ENCODE data around the gene SLC16A2. TPM values are rescaled to one million over a fixed set of nuclear protein-coding genes. Genes with fewer than 3 reads are reported as not detected.
"Not testable (repeated sequence)": the region's sequence is repeated elsewhere in the genome, so short reads cannot be mapped to it uniquely, and the experiment has no call there.

The SLC16A2 gene
- total RNA-seq, 6 donors from 2014 or later: 2.0 to 10.7 (median 4.8) TPM

DNA sequence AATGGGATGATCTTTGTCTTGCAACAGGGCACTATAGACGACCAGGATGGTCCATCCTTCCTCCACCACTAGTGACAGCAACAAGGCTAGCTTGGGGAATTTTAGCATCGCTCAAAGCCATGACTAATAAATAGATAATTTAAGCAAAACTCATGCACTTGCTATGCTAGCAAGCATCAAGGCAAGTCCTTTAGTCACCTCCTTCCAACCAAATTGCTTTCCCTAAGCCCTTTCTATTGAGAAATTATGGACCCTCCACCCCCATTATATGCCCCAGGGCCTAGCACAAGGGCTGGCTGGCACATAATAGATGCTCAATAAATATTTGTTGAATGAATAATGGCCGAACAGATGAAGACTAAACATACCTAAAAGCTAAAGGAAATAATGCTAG, 28.6 kb downstream of the SLC16A2 start:
- H3K4me1 ChIP-seq: no peaks in the 10 kb centered on the region
- H3K27ac ChIP-seq: no peak overlapping the region
- H3K36me3 ChIP-seq: no peaks in the 10 kb centered on the region
- TF ChIP-seq, protein P1, sequence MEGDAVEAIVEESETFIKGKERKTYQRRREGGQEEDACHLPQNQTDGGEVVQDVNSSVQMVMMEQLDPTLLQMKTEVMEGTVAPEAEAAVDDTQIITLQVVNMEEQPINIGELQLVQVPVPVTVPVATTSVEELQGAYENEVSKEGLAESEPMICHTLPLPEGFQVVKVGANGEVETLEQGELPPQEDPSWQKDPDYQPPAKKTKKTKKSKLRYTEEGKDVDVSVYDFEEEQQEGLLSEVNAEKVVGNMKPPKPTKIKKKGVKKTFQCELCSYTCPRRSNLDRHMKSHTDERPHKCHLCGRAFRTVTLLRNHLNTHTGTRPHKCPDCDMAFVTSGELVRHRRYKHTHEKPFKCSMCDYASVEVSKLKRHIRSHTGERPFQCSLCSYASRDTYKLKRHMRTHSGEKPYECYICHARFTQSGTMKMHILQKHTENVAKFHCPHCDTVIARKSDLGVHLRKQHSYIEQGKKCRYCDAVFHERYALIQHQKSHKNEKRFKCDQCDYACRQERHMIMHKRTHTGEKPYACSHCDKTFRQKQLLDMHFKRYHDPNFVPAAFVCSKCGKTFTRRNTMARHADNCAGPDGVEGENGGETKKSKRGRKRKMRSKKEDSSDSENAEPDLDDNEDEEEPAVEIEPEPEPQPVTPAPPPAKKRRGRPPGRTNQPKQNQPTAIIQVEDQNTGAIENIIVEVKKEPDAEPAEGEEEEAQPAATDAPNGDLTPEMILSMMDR (IDR thresholded peaks at IDR 0.05): no peak
- TF ChIP-seq EP300 (IDR thresholded peaks at IDR 0.05) (no peak), POLR2A (IDR thresholded peaks at IDR 0.05) (no peak), POLR2AphosphoS5 (IDR thresholded peaks at IDR 0.05) (no peak)
- no peak overlapping the region for H3K4me3 ChIP-seq
- no peaks in the 10 kb centered on the region for H3K9me3 ChIP-seq
- ATAC-seq (ENCODE audit: low FRiP score in 2 of 2) (no peak), DNase-seq (no peak)
- WGBS, 2 donors: 71 to 95% methylated on average over 3 of the region's 3 CpGs
- H3K27me3 ChIP-seq: no peaks in the 10 kb centered on the region

DNA sequence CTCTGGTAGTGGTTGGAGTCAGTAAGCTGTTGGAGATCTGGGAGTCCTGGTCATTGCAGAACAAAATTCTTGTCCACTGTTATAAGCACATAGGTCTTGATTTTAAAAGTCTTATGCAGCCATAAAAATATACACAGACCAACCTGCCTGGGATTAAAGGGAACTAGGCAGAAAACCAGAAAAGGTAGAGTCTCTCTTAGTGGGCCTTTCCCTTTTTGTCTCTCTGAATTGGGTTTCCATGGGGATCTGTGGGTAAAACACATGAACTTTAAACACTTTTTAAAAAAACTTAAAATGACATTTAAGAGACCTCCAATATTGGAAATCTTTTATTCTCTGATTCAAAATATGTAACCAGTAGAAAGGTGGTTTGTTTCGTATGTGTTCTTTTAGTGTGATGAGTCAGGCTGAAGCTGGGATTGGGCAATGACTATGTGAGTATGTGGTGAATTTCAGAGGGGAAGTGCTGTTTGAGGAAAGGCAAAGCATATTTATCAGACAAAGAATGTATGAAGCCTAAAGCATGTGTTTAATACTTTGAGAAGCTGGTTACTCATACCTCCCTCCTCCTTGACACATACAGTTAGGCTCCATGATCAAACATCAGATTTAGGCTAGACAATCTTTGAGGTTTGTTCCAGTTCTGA, 29.6 kb downstream of the SLC16A2 start:
- ATAC-seq (ENCODE audit: low FRiP score in 2 of 2) (peak in 1 of 2 donors; percentile 72), DNase-seq (no peak)
- H3K9me3 ChIP-seq: no peaks in the 10 kb centered on the region
- no peaks in the 10 kb centered on the region for H3K27me3 ChIP-seq
- H3K4me1 ChIP-seq: no peaks in the 10 kb centered on the region
- no peak overlapping the region for H3K27ac ChIP-seq
- no peak overlapping the region for H3K4me3 ChIP-seq
- no peaks in the 10 kb centered on the region for H3K36me3 ChIP-seq
- WGBS, 2 donors: 50% methylated on average over 1 of the region's 1 CpG
- TF ChIP-seq POLR2AphosphoS5 (IDR thresholded peaks at IDR 0.05): no peak
- TF ChIP-seq, protein P1 (IDR thresholded peaks at IDR 0.05): no peak
- no peak for TF ChIP-seq POLR2A (IDR thresholded peaks at IDR 0.05)
- no peak for TF ChIP-seq EP300 (IDR thresholded peaks at IDR 0.05)

DNA sequence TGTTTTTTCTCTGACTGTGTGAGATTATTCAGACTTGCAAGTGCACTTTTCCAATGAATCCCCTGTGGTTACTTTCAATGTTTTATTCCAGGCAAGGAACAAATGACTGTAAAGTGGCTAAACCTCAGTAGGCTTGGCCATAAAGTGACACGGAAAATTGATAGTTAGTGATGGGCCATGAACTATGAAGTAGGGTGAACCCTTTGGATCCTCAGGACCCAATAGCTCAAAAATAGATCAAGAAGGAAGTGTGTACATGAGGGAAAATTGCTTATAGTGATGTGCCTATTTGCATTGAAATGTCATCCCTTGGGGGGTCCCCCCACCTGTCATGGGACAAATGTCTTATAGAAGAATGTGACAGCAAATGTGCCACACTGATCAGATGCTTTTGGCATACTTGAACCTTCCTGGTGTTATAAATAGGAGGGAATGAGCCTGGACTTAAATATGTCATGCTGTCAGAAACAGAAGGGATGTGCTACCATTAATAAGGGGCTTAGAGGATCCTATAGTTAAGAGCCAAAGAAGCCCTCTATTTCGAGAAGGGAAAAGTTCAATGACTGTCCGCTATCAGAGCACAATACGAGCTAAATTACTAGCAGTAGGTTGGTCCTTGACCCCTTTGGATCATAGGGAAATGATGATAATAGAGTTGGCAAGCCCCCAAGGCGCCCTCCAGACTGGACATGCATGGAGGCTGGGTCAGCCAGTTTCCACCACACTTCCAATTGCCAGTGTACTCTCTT, 30.3 kb downstream of the SLC16A2 start:
- no peaks in the 10 kb centered on the region for H3K4me1 ChIP-seq
- H3K27me3 ChIP-seq: no peaks in the 10 kb centered on the region
- H3K27ac ChIP-seq: no peak overlapping the region
- WGBS, 2 donors: 54 to 83% methylated on average over 5 of the region's 5 CpGs
- H3K36me3 ChIP-seq: no peaks in the 10 kb centered on the region
- ATAC-seq (ENCODE audit: low FRiP score in 2 of 2) (no peak), DNase-seq (no peak)
- H3K4me3 ChIP-seq: no peak overlapping the region
- H3K9me3 ChIP-seq: no peaks in the 10 kb centered on the region
- TF ChIP-seq POLR2AphosphoS5 (IDR thresholded peaks at IDR 0.05) (no peak), EP300 (IDR thresholded peaks at IDR 0.05) (no peak), POLR2A (IDR thresholded peaks at IDR 0.05) (no peak)
- TF ChIP-seq, protein P1 (IDR thresholded peaks at IDR 0.05): no peak

DNA sequence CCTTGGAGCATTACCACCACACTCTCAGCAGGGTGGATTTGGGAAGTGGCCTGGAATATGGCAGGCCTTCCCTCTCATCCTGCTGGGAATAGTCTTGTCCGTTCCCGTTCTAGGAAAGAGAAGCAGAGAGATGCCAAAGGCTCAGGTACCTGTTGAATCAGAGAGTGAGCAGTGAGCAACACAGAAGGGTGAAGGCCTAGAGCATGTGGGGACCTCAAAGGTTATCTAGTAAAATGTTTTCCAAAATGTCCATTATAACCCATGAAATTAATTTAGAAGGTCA, 30.8 kb downstream of the SLC16A2 start:
- Histone ChIP-seq H3K36me3 (no peaks in the 10 kb centered on the region), H3K27ac (no peak overlapping the region), H3K4me3 (no peak overlapping the region), H3K27me3 (no peaks in the 10 kb centered on the region), H3K9me3 (no peaks in the 10 kb centered on the region), H3K4me1 (no peaks in the 10 kb centered on the region)
- WGBS, 2 donors: 93 to 100% methylated on average over 2 of the region's 2 CpGs
- DNase-seq (no peak), ATAC-seq (ENCODE audit: low FRiP score in 2 of 2) (no peak)
- no peak for TF ChIP-seq EP300 (IDR thresholded peaks at IDR 0.05)
- no peak for TF ChIP-seq POLR2A (IDR thresholded peaks at IDR 0.05)
- TF ChIP-seq, protein P1 (IDR thresholded peaks at IDR 0.05): no peak
- no peak for TF ChIP-seq POLR2AphosphoS5 (IDR thresholded peaks at IDR 0.05)

DNA sequence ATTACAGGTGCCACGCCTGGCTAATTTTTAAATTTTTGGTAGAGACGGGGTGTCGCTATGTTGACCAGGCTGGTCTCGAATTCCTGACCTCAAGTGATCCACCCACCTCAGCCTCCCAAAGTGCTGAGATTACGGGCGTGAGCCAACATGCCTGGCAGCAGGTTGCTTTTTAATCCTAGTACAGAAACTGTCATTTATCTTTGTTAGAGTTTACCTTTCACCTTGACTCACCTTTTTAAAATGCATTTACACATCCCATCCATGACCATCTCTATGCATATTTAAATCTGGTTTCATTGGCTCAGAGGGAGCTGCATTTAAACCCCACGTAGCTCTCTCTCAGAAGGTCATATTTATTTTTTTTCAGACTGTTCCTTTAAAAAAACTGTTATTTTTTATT, 31.9 kb downstream of the SLC16A2 start:
- DNase-seq: no peak
- Histone ChIP-seq H3K4me1 (no peaks in the 10 kb centered on the region), H3K9me3 (no peaks in the 10 kb centered on the region), H3K36me3 (no peaks in the 10 kb centered on the region), H3K4me3 (no peak overlapping the region), H3K27me3 (no peaks in the 10 kb centered on the region), H3K27ac (no peak overlapping the region)
- WGBS, 2 donors: 73 to 99% methylated on average over 7 of the region's 7 CpGs
- ATAC-seq (ENCODE audit: low FRiP score in 2 of 2): no peak
- no peak for TF ChIP-seq POLR2AphosphoS5 (IDR thresholded peaks at IDR 0.05)
- TF ChIP-seq EP300 (IDR thresholded peaks at IDR 0.05): no peak
- TF ChIP-seq, protein P1 (IDR thresholded peaks at IDR 0.05): no peak
- no peak for TF ChIP-seq POLR2A (IDR thresholded peaks at IDR 0.05)

DNA sequence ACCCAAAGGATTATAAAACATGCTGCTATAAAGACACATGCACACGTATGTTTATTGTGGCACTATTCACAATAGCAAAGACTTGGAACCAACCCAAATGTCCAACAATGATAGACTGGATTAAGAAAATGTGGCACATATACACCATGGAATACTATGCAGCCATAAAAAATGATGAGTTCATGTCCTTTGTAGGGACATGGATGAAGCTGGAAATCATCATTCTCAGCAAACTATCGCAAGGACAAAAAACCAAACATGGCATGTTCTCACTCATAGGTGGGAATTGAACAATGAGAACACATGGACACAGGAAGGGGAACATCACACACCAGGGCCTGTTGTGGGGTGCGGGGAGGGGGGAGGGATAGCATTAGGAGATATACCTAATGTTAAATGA, 32.9 kb downstream of the SLC16A2 start:
- ATAC-seq (ENCODE audit: low FRiP score in 2 of 2); H3K4me3 ChIP-seq; DNase-seq; H3K27me3 ChIP-seq; H3K27ac ChIP-seq; H3K4me1 ChIP-seq; H3K36me3 ChIP-seq; H3K9me3 ChIP-seq: not testable (repeated sequence)
- 85 to 86% methylated on average over 2 of the region's 3 CpGs for WGBS, 2 donors
